ENCODE measurements around the gene TH.

Gene TH

GRCh38 chr11:2193099-2193887, 21.7 kb upstream of the TH start:
- peaks cover 15% of the 10 kb centered on the region for H3K27me3 ChIP-seq (ENCODE audit: insufficient read depth, insufficient read length)
- H3K9ac ChIP-seq (ENCODE audit: insufficient read length, low read depth), result no peak overlapping the region
- DNase-seq (ENCODE audit: low read depth, low spot score), result no peak
- no peak overlapping the region for H3K4me3 ChIP-seq (ENCODE audit: insufficient read length, low read depth)
- H3K36me3 ChIP-seq (ENCODE audit: insufficient read depth, insufficient read length, low read length), result no peaks in the 10 kb centered on the region
- TF ChIP-seq SUZ12 (IDR thresholded peaks at IDR 0.05; ENCODE audit: extremely low read depth, insufficient read depth, insufficient read length) (no peak), ZNF274 (IDR thresholded peaks at IDR 0.05; ENCODE audit: low read depth, low read length) (no peak), YY1 (IDR thresholded peaks at IDR 0.05; ENCODE audit: insufficient read depth, insufficient read length) (no peak)
- H3K4me1 ChIP-seq (ENCODE audit: insufficient read depth, insufficient read length), result peaks cover 12% of the 10 kb centered on the region
- H3K9me3 ChIP-seq (ENCODE audit: insufficient read depth, low read length), result no peaks in the 10 kb centered on the region

- Histone ChIP-seq H3K27me3 (ENCODE audit: insufficient read depth, insufficient read length) (peaks cover 15% of the 10 kb centered on the region), H3K4me1 (ENCODE audit: insufficient read depth, insufficient read length) (peaks cover 12% of the 10 kb centered on the region), H3K36me3 (ENCODE audit: insufficient read depth, insufficient read length, low read length) (no peaks in the 10 kb centered on the region), H3K4me3 (ENCODE audit: insufficient read length, low read depth) (no peak overlapping the region), H3K9me3 (ENCODE audit: insufficient read depth, low read length) (no peaks in the 10 kb centered on the region), H3K9ac (ENCODE audit: insufficient read length, low read depth) (no peak overlapping the region)
- TF ChIP-seq SUZ12 (IDR thresholded peaks at IDR 0.05; ENCODE audit: extremely low read depth, insufficient read depth, insufficient read length) (no peak), YY1 (IDR thresholded peaks at IDR 0.05; ENCODE audit: insufficient read depth, insufficient read length) (no peak), ZNF274 (IDR thresholded peaks at IDR 0.05; ENCODE audit: low read depth, low read length) (no peak)
- no peak for DNase-seq (ENCODE audit: low read depth, low spot score)
Observed at GRCh38 chr11:2192435-2192834, 20.8 kb upstream of the TH start.

GRCh38 chr11:2191883-2192282, 20.3 kb upstream of the TH start:
- Histone ChIP-seq H3K9ac (ENCODE audit: insufficient read length, low read depth) (no peak overlapping the region), H3K4me1 (ENCODE audit: insufficient read depth, insufficient read length) (peaks cover 14% of the 10 kb centered on the region), H3K27me3 (ENCODE audit: insufficient read depth, insufficient read length) (peaks cover 12% of the 10 kb centered on the region), H3K36me3 (ENCODE audit: insufficient read depth, insufficient read length, low read length) (no peaks in the 10 kb centered on the region), H3K4me3 (ENCODE audit: insufficient read length, low read depth) (no peak overlapping the region), H3K9me3 (ENCODE audit: insufficient read depth, low read length) (no peaks in the 10 kb centered on the region)
- TF ChIP-seq SUZ12 (IDR thresholded peaks at IDR 0.05; ENCODE audit: extremely low read depth, insufficient read depth, insufficient read length), result no peak
- TF ChIP-seq YY1 (IDR thresholded peaks at IDR 0.05; ENCODE audit: insufficient read depth, insufficient read length), result no peak
- no peak for TF ChIP-seq ZNF274 (IDR thresholded peaks at IDR 0.05; ENCODE audit: low read depth, low read length)
- DNase-seq (ENCODE audit: low read depth, low spot score), result no peak

GRCh38 chr11:2190657-2191471, 19.2 kb upstream of the TH start:
- peaks cover 14% of the 10 kb centered on the region for H3K4me1 ChIP-seq (ENCODE audit: insufficient read depth, insufficient read length)
- no peaks in the 10 kb centered on the region for H3K36me3 ChIP-seq (ENCODE audit: insufficient read depth, insufficient read length, low read length)
- TF ChIP-seq SUZ12 (IDR thresholded peaks at IDR 0.05; ENCODE audit: extremely low read depth, insufficient read depth, insufficient read length) (no peak), ZNF274 (IDR thresholded peaks at IDR 0.05; ENCODE audit: low read depth, low read length) (no peak), YY1 (IDR thresholded peaks at IDR 0.05; ENCODE audit: insufficient read depth, insufficient read length) (no peak)
- no peak overlapping the region for H3K4me3 ChIP-seq (ENCODE audit: insufficient read length, low read depth)
- DNase-seq (ENCODE audit: low read depth, low spot score), result no peak
- no peak overlapping the region for H3K9ac ChIP-seq (ENCODE audit: insufficient read length, low read depth)
- no peaks in the 10 kb centered on the region for H3K9me3 ChIP-seq (ENCODE audit: insufficient read depth, low read length)
- peaks cover 2% of the 10 kb centered on the region for H3K27me3 ChIP-seq (ENCODE audit: insufficient read depth, insufficient read length)

- H3K4me3 ChIP-seq (ENCODE audit: insufficient read length, low read depth), result no peak overlapping the region
- DNase-seq (ENCODE audit: low read depth, low spot score), result no peak
- no peaks in the 10 kb centered on the region for H3K9me3 ChIP-seq (ENCODE audit: insufficient read depth, low read length)
- H3K9ac ChIP-seq (ENCODE audit: insufficient read length, low read depth), result no peak overlapping the region
- H3K27me3 ChIP-seq (ENCODE audit: insufficient read depth, insufficient read length), result no peaks in the 10 kb centered on the region
- H3K4me1 ChIP-seq (ENCODE audit: insufficient read depth, insufficient read length), result peaks cover 14% of the 10 kb centered on the region
- H3K36me3 ChIP-seq (ENCODE audit: insufficient read depth, insufficient read length, low read length), result no peaks in the 10 kb centered on the region
- TF ChIP-seq SUZ12 (IDR thresholded peaks at IDR 0.05; ENCODE audit: extremely low read depth, insufficient read depth, insufficient read length), result no peak
- no peak for TF ChIP-seq ZNF274 (IDR thresholded peaks at IDR 0.05; ENCODE audit: low read depth, low read length)
- no peak for TF ChIP-seq YY1 (IDR thresholded peaks at IDR 0.05; ENCODE audit: insufficient read depth, insufficient read length)
Observed at GRCh38 chr11:2189938-2190656, 18.5 kb upstream of the TH start.

- TF ChIP-seq SUZ12 (IDR thresholded peaks at IDR 0.05; ENCODE audit: extremely low read depth, insufficient read depth, insufficient read length), result no peak
- H3K9ac ChIP-seq (ENCODE audit: insufficient read length, low read depth), result no peak overlapping the region
- H3K36me3 ChIP-seq (ENCODE audit: insufficient read depth, insufficient read length, low read length), result no peaks in the 10 kb centered on the region
- H3K9me3 ChIP-seq (ENCODE audit: insufficient read depth, low read length), result no peaks in the 10 kb centered on the region
- no peak overlapping the region for H3K4me3 ChIP-seq (ENCODE audit: insufficient read length, low read depth)
- peaks cover 10% of the 10 kb centered on the region for H3K4me1 ChIP-seq (ENCODE audit: insufficient read depth, insufficient read length)
- no peak for DNase-seq (ENCODE audit: low read depth, low spot score)
- no peaks in the 10 kb centered on the region for H3K27me3 ChIP-seq (ENCODE audit: insufficient read depth, insufficient read length)
Observed at GRCh38 chr11:2188745-2189144, 17.1 kb upstream of the TH start.

GRCh38 chr11:2187280-2187707, 15.7 kb upstream of the TH start:
- H3K9me3 ChIP-seq (ENCODE audit: insufficient read depth, low read length), result no peaks in the 10 kb centered on the region
- H3K4me3 ChIP-seq (ENCODE audit: insufficient read length, low read depth), result no peak overlapping the region
- TF ChIP-seq SUZ12 (IDR thresholded peaks at IDR 0.05; ENCODE audit: extremely low read depth, insufficient read depth, insufficient read length) (no peak), YY1 (IDR thresholded peaks at IDR 0.05; ENCODE audit: insufficient read depth, insufficient read length) (no peak), ZNF274 (IDR thresholded peaks at IDR 0.05; ENCODE audit: low read depth, low read length) (no peak)
- H3K9ac ChIP-seq (ENCODE audit: insufficient read length, low read depth), result no peak overlapping the region
- H3K36me3 ChIP-seq (ENCODE audit: insufficient read depth, insufficient read length, low read length), result no peaks in the 10 kb centered on the region
- peaks cover 5% of the 10 kb centered on the region for H3K4me1 ChIP-seq (ENCODE audit: insufficient read depth, insufficient read length)
- no peak for DNase-seq (ENCODE audit: low read depth, low spot score)
- no peaks in the 10 kb centered on the region for H3K27me3 ChIP-seq (ENCODE audit: insufficient read depth, insufficient read length)
